GM23248 (cell line): ENCODE data around the gene PTPN5.

Source experiments
- EZH2 ChIP-seq: fragments of 200-600 bp; sonication (generic); IDR thresholded peaks from 2 replicates; pipeline ENCODE4 v1.6.1; 2018; ENCODE audit warnings: antibody characterized with exemption, mild to moderate bottlenecking; ENCODE audit not compliant: insufficient read depth, poor library complexity, severe bottlenecking
- EZH2phosphoT487 ChIP-seq: fragments of 200-600 bp; sonication (generic); IDR thresholded peaks from 2 replicates; pipeline ENCODE4 v1.6.1; 2018; ENCODE audit warnings: antibody characterized with exemption, moderate library complexity, mild to moderate bottlenecking, low read depth; ENCODE audit not compliant: insufficient read depth

DNA sequence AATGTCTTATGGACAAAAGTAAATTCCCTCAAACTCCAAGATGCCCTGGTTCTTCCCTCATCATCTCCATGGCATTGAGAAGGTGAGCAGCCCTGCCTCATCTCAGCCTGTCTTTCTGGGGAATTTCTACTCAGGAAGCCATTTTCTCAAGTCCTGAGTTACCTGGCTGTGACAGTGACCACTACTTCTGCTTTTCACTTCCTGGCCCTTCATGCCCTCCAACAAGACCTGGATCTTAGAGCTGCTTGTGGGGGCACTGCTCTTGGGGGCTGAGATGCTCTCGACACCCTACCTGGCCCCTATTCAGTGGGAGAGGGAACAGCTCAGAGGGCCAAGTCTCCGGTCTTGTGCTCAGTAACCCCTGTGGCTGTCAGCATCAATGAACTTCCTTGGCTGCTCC, 60.2 kb downstream of the PTPN5 start:
- TF ChIP-seq EZH2 = no peak
- TF ChIP-seq EZH2phosphoT487 = no peak
